HEK293 (cell line): ENCODE measurements around the gene ATP5F1D.
A peak's percentile ranks its signal among the peaks of the same experiment; 100 is the strongest.

Source experiments
- BCL11A ChIP-seq: fragments of 450-650 bp; formaldehyde crosslinking; IDR thresholded peaks from 2 replicates; pipeline ENCODE4 v1.5.1; 2016; ENCODE audit warnings: low read depth, missing biosample characterization, missing genetic modification characterization
- BCL11B ChIP-seq: fragments of 450-650 bp; formaldehyde crosslinking; IDR thresholded peaks from 2 replicates; pipeline ENCODE4 v1.5.1; 2016; ENCODE audit warnings: low read depth, missing biosample characterization, missing genetic modification characterization
- HOXA7 ChIP-seq: sonication (generic); formaldehyde crosslinking; IDR thresholded peaks from 2 replicates; pipeline ENCODE4 v1.8.1; 2022; ENCODE audit warnings: missing genetic modification reagents, borderline replicate concordance
- MYNN ChIP-seq: fragments of 450-650 bp; formaldehyde crosslinking; IDR thresholded peaks from 2 replicates; pipeline ENCODE4 v1.5.1; 2016; ENCODE audit warnings: missing biosample characterization, missing genetic modification characterization, borderline replicate concordance
- PRDM4 ChIP-seq: fragments of 450-650 bp; formaldehyde crosslinking; IDR thresholded peaks from 2 replicates; pipeline ENCODE4 v1.5.1; 2017; ENCODE audit warnings: missing biosample characterization, missing genetic modification characterization
- SCRT1 ChIP-seq: fragments of 450-650 bp; formaldehyde crosslinking; IDR thresholded peaks from 2 replicates; pipeline ENCODE4 v1.5.1; 2016; ENCODE audit warnings: missing biosample characterization, missing genetic modification characterization, borderline replicate concordance
- ZBTB11 ChIP-seq: fragments of 450-650 bp; formaldehyde crosslinking; conservative IDR thresholded peaks from 2 replicates; pipeline ENCODE4 v1.5.1; 2016; ENCODE audit warnings: low read depth, missing biosample characterization, missing genetic modification characterization
- ZBTB7A ChIP-seq: fragments of 450-650 bp; formaldehyde crosslinking; IDR thresholded peaks from 2 replicates; pipeline ENCODE4 v1.5.1; 2016; ENCODE audit warnings: low read depth, missing biosample characterization, missing genetic modification characterization
- ZEB2 ChIP-seq: fragments of 450-650 bp; formaldehyde crosslinking; IDR thresholded peaks from 2 replicates; pipeline ENCODE4 v1.5.1; 2016; ENCODE audit warnings: missing biosample characterization, missing genetic modification characterization
- ZIC2 ChIP-seq: fragments of 450-650 bp; formaldehyde crosslinking; IDR thresholded peaks from 2 replicates; pipeline ENCODE4 v1.5.1; 2016; ENCODE audit warnings: missing biosample characterization, missing genetic modification characterization
- ZNF184 ChIP-seq: fragments of 450-650 bp; IDR thresholded peaks from 2 replicates; pipeline ENCODE4 v1.5.1; 2018; ENCODE audit warnings: missing biosample characterization, mild to moderate bottlenecking, missing genetic modification characterization
- ZNF280C ChIP-seq: fragments of 450-650 bp; formaldehyde crosslinking; IDR thresholded peaks from 2 replicates; pipeline ENCODE4 v1.5.1; 2016; ENCODE audit warnings: missing biosample characterization, missing genetic modification characterization
- ZNF354C ChIP-seq: fragments of 450-650 bp; formaldehyde crosslinking; IDR thresholded peaks from 2 replicates; pipeline ENCODE4 v1.5.1; 2016; ENCODE audit warnings: missing biosample characterization, missing genetic modification characterization, low read depth, borderline replicate concordance
- ZNF362 ChIP-seq: fragments of 450-650 bp; formaldehyde crosslinking; IDR thresholded peaks from 2 replicates; pipeline ENCODE4 v1.5.1; 2016; ENCODE audit warnings: missing biosample characterization, missing genetic modification characterization
- ZNF449 ChIP-seq: fragments of 450-650 bp; formaldehyde crosslinking; IDR thresholded peaks from 2 replicates; pipeline ENCODE4 v1.5.1; 2017; ENCODE audit warnings: missing biosample characterization, mild to moderate bottlenecking, missing genetic modification characterization, moderate library complexity
- ZNF514 ChIP-seq: fragments of 450-650 bp; formaldehyde crosslinking; IDR thresholded peaks from 2 replicates; pipeline ENCODE4 v1.5.1; 2016; ENCODE audit warnings: missing biosample characterization, missing genetic modification characterization
- ZNF548 ChIP-seq: fragments of 450-650 bp; formaldehyde crosslinking; IDR thresholded peaks from 2 replicates; pipeline ENCODE4 v1.5.1; 2016; ENCODE audit warnings: missing biosample characterization, missing genetic modification characterization
- ZNF585B ChIP-seq: fragments of 450-650 bp; formaldehyde crosslinking; IDR thresholded peaks from 2 replicates; pipeline ENCODE4 v1.5.1; 2016; ENCODE audit warnings: missing biosample characterization, missing genetic modification characterization
- ZNF654 ChIP-seq: fragments of 450-650 bp; formaldehyde crosslinking; IDR thresholded peaks from 2 replicates; pipeline ENCODE4 v1.5.1; 2016; ENCODE audit warnings: low read depth, missing biosample characterization, missing genetic modification characterization
- ZNF768 ChIP-seq: fragments of 450-650 bp; formaldehyde crosslinking; IDR thresholded peaks from 2 replicates; pipeline ENCODE4 v1.5.1; 2018; ENCODE audit warnings: missing biosample characterization, mild to moderate bottlenecking, missing genetic modification characterization
- ZSCAN30 ChIP-seq: fragments of 450-650 bp; IDR thresholded peaks from 2 replicates; pipeline ENCODE4 v1.5.1; 2018; ENCODE audit warnings: missing biosample characterization, mild to moderate bottlenecking, missing genetic modification characterization, moderate library complexity
- TF ChIP-seq, protein P1 (sequence below): fragments of 450-650 bp; formaldehyde crosslinking; optimal IDR thresholded peaks from 2 replicates; pipeline ENCODE3; 2016; ENCODE audit warnings: missing biosample characterization, mild to moderate bottlenecking, missing genetic modification characterization
- TF ChIP-seq, protein P2 (sequence below): fragments of 450-650 bp; formaldehyde crosslinking; IDR thresholded peaks from 2 replicates; pipeline ENCODE4 v1.5.1; 2016; ENCODE audit warnings: missing biosample characterization, missing genetic modification characterization
- TF ChIP-seq, protein P3 (sequence below): fragments of 450-650 bp; formaldehyde crosslinking; IDR thresholded peaks from 2 replicates; pipeline ENCODE4 v1.5.1; 2017; ENCODE audit warnings: missing biosample characterization, missing genetic modification characterization

ATP5F1D gene

GRCh38 chr19:1266916-1267476 is 25.4 kb downstream of the ATP5F1D start (continued):
- TF ChIP-seq ZNF362 (no peak), ZNF280C (no peak), ZNF548 (tag by site-specific recombination) (no peak), ZBTB7A (tag by site-specific recombination) (peak; percentile 85), BCL11A (tag by site-specific recombination) (no peak), BCL11B (tag by site-specific recombination) (peak; percentile 78; the same call in 1 of the 2 replicates), ZNF654 (tag by site-specific recombination) (peak; percentile 26; the same call in 1 of the 2 replicates), SCRT1 (tag by site-specific recombination) (peak; percentile 78), MYNN (tag by site-specific recombination) (no peak), ZNF585B (tag by site-specific recombination) (no peak), ZIC2 (tag by site-specific recombination) (no peak; the same call in 1 of the 2 replicates), PRDM4 (tag by site-specific recombination) (no peak), ZSCAN30 (tag by site-specific recombination) (peak; percentile 85), ZNF768 (tag by site-specific recombination) (no peak), HOXA7 (CRISPR knock-in tag) (no peak), ZBTB11 (tag by site-specific recombination) (no peak; the same call in 1 of the 2 replicates), ZNF449 (tag by site-specific recombination) (no peak), ZEB2 (tag by site-specific recombination) (peak; percentile 97), ZNF514 (no peak), ZNF354C (tag by site-specific recombination) (no peak), ZNF184 (tag by site-specific recombination) (0 out of 2 replicates have a peak, but pooled peaks have one; percentile 33)
- TF ChIP-seq, protein P1, sequence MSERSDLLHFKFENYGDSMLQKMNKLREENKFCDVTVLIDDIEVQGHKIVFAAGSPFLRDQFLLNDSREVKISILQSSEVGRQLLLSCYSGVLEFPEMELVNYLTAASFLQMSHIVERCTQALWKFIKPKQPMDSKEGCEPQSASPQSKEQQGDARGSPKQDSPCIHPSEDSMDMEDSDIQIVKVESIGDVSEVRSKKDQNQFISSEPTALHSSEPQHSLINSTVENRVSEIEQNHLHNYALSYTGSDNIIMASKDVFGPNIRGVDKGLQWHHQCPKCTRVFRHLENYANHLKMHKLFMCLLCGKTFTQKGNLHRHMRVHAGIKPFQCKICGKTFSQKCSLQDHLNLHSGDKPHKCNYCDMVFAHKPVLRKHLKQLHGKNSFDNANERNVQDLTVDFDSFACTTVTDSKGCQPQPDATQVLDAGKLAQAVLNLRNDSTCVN, result no peak
- TF ChIP-seq, protein P2, sequence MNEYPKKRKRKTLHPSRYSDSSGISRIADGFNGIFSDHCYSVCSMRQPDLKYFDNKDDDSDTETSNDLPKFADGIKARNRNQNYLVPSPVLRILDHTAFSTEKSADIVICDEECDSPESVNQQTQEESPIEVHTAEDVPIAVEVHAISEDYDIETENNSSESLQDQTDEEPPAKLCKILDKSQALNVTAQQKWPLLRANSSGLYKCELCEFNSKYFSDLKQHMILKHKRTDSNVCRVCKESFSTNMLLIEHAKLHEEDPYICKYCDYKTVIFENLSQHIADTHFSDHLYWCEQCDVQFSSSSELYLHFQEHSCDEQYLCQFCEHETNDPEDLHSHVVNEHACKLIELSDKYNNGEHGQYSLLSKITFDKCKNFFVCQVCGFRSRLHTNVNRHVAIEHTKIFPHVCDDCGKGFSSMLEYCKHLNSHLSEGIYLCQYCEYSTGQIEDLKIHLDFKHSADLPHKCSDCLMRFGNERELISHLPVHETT (tag by site-specific recombination), result no peak
- TF ChIP-seq, protein P3, sequence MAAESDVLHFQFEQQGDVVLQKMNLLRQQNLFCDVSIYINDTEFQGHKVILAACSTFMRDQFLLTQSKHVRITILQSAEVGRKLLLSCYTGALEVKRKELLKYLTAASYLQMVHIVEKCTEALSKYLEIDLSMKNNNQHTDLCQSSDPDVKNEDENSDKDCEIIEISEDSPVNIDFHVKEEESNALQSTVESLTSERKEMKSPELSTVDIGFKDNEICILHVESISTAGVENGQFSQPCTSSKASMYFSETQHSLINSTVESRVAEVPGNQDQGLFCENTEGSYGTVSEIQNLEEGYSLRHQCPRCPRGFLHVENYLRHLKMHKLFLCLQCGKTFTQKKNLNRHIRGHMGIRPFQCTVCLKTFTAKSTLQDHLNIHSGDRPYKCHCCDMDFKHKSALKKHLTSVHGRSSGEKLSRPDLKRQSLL (tag by site-specific recombination), result no peak
